NCI-H2227 treated with DMSO at 0.1 percent for 48 hours (cell line): ENCODE data around the gene TMEM184B.

Experiments used
- DNase-seq: peaks from one replicate; lab custom pipeline; 2025; lab: John Stamatoyannopoulos, UW

Gene TMEM184B

DNA sequence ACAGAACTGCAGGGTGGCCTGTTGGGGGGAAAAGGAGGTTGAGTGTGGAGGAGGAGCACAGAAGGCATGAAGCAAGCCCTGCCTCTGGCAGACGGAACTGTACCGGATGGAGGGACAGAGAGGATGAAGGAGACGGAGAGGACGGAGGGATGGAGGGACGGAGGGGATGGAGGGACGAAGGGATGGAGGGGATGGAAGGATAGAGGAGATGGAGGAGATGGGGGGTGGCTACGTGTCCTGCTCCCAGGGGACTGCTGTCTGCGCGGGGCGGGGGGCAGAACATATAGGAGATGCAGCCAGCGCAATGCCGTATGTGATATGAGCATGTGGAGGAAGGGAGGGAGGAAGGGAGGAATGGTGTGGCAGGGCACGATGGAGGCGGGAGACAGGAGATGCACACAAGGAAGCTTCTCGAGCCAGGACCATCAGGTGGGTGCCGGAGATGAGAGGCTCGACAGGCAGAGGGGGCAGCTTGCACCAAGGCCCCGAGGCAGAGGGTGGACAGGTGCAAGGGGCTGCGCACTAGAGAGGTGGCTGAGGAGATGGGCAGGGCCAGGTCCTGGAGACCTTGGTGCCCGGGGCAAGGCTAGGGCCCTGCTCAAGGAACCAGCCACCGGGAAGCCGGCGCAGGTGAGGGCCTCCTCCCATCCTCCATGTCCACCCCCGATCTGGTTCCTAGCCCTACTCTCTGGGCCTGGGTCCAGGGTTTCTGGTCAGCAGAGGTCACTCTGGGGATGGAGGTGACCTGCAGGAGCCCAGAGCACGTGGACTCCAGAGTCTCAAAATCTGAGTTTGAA, 45.8 kb downstream of the TMEM184B start:
- no peak for DNase-seq

GRCh38 chr22:38223289-38223960, 49.4 kb downstream of the TMEM184B start:
- no peak for DNase-seq

DNA sequence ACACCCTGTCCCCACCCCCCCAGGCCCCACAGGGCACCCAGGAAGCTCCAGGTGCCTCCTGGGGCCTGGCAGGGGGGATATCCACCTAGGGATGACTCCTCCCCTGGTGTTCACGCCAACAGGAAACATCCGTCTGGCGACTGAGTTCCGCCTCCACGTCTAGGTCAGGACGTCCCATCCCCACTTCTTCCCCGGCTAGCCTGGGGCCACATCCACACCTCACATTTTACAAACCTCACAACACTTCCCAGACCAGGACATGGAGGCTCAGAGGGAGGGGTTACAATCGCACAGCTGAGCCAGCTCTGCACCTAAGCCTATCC, 50.1 kb downstream of the TMEM184B start:
- DNase-seq = no peak

- DNase-seq = no peak
These were observed 50.7 kb downstream of the TMEM184B start for GRCh38 chr22:38221908-38222796.

DNA sequence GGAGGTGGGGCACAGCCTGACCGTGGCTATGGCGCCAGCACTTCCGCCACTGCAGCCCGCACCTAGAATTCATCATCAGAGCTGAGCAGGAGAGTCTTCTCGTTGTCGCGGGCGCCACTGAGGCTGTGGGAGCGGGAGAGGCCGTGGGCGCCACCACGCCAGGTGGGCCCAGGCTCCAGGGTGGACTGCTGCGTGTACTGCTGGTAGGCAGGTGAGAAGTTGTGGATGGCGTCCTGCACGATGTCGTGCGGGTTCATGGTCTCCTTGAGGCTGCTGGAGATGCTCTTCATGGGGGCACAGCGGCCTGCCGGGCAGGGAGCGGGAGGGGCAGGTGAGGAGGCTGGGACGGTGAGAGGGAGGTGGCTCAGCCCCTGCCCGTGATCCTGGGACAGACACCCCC, 51.4 kb downstream of the TMEM184B start:
- DNase-seq = no peak

GRCh38 chr22:38220653-38221386, 52.0 kb downstream of the TMEM184B start:
- DNase-seq = no peak

- no peak for DNase-seq
These were observed 52.6 kb downstream of the TMEM184B start for GRCh38 chr22:38220163-38220562.

DNA sequence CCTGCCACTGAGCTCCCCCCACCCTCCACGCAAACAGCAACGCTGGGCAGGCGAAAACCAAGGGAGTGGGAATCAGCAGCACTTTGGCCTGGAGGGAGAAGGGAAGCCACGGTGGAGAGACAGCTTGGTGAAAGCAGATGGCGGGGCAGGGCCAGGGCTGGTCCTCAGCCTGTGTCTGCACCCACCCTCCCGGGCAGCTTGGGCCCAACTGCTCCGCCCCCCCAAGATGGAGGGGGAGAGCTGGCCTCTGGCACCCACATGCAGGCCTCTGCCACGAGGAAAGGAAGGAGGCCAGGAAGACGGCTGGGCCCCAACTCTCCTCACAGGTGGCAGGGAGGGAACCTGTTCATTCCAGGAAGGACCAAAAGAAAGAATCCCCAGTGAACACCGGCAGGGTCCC, 53.2 kb downstream of the TMEM184B start:
- DNase-seq = no peak

GRCh38 chr22:38218661-38219622, 53.9 kb downstream of the TMEM184B start:
- no peak for DNase-seq

DNA sequence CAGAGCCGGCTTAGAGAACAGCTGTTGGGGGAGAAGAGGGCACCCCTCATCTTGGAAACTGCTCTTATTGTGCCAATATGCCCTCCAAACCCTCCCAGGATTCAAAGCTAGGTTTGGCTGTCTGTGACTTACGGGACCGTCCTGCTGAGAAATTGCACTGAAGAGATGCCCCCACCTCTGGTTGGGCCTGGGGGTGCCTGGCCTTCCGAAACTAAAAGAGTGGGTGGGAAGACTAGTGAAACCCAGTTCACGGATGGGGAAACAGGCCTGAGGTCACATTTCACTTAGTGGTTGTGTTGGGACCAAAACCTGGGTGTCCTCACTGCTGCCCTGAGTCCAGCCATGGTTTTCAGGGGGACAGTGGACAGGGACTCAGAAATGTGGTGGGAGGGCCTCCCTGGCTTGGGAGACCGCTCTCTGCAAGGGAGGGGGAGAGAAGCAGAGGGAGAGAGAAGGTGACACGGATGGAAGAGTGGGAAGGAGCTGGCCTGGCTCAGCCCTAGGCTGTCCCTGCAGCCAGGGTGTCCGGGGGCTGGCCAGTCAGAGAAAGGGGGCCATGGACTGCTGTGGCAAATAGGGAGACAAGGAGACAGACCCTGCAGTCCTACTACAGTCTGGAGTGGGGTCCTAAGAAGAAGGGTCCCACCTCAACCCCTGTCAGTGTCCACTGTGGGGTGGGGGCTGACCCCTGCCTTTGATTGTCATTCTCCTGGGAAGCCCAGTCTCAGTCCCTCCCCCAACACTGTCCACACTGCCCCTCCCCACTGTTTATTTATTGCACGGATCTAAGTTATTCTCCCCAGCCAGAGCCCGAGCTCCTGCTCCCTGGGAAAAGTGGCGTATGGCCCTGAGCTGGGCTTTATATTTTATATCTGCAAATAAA, 57.4 kb downstream of the TMEM184B start:
- no peak for DNase-seq

DNA sequence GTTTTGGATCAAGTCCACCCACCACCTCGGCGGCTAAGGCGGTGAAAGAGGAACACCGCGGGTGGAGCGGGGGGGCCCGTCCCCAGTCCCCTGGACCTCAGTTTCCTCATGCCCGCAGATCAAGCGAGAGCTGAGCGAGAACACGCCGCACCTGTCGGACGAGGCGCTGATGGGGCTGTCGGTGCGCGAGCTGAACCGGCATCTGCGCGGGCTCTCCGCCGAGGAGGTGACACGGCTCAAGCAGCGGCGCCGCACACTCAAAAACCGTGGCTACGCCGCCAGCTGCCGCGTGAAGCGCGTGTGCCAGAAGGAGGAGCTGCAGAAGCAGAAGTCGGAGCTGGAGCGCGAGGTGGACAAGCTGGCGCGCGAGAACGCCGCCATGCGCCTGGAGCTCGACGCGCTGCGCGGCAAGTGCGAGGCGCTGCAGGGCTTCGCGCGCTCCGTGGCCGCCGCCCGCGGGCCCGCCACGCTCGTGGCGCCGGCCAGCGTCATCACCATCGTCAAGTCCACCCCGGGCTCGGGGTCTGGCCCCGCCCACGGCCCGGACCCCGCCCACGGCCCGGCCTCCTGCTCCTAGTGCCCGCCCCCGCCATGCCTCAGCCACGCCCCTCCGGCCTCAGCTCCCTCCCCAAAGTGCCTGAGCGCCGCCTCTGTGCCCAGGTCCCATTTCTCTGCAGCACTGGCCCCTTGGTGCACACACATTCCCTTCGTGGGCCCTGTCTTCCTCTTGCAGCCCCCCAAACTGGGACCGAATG, 58.3 kb downstream of the TMEM184B start:
- no peak for DNase-seq

DNA sequence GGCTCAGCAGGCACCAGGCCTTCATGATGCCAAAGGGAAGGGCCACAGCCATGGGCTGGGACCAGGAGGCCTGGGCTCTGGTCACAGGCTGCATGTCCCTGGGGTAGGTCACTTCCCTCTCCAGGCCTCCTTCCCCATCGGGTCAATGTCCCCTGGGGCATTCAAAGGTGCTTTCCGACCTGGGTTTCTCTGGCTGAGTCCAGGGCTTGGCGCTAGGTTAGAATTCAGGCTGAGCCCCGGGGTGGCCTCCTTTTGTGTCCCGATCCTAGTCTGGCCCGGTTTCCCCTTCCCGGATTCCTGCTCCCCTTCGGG, 58.9 kb downstream of the TMEM184B start:
- DNase-seq = no peak

DNA sequence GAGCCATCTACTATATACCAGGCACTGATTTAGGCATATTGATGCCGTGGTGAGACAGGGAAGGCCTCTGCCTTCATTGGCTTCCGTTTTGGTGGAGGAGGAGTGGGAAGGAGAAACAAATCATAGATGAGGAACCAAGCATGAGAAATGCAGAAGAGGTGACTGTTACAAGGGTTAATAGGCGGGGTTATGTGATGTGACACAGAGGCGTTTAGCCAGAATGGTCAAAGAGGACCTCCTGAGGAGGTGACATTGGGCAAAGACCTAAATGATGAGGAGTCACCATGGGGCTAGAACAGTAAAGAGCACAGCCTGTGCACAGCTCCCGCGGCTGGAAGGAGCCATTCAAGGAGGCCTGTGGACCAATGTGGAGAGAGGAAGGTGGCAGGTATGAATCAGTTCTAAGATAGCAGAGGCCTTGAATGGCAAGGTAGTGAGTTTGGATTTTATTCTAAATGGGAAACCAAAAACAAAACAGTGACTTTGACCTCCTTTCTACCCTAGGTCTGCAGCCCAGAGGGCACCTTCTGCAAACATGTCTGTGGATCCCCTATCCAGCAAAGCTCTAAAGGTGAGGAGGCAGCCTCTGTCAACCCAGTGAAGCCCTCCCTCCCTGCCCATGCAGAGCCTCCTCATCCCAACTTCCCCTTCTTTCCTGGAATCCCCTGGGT, 59.4 kb downstream of the TMEM184B start:
- DNase-seq = no peak

- no peak for DNase-seq
These were observed 60.4 kb downstream of the TMEM184B start for GRCh38 chr22:38212442-38212841.

GRCh38 chr22:38211556-38211955, 61.3 kb downstream of the TMEM184B start:
- DNase-seq = no peak

GRCh38 chr22:38208551-38208968, 64.2 kb downstream of the TMEM184B start:
- no peak for DNase-seq

DNA sequence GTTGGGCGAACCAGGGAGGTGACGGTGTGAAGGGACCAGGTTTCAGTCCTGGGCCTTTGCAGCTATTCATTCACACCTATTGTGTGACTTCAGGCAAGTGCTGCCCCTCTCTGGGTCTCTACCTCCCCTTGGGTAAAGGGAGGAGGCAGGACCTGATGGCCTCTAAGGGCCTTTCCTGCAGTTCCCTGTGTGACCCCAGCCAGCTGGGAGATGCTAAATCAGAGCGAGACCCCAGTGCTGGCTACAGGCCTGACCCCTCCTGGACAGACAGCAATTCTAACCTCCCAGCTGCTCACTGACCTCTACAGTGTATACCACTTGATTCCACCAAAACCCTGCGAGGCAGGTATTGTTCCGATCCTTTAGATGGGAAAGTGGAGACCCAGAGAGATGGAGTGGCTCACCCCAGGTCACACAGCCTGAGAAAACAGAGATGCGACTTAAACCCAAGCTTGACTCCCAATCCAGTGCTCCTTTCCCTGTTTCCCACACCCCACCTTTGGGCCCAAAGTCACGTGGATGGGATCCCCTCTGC, 64.8 kb downstream of the TMEM184B start:
- no peak for DNase-seq
